Panc1 (cell line): ENCODE results near the gene AKT1S1. TPM values are rescaled to one million over a fixed set of nuclear protein-coding genes. Genes with fewer than 3 reads are reported as not detected.

Source experiments
- ATAC-seq: fragments of 200-7000 bp; cut with Tn5 transposase; 2 replicates; pipeline ENCODE4 v1.9.1; 2020; ENCODE audit warnings: mild to moderate bottlenecking, moderate library complexity
- BruUV-seq: library from RNA; stranded (reverse); fragments of 400-500 nt; replicated peaks from 2 replicates; lab custom pipeline; 2021; lab: Mats Ljungman, UMichigan
- CTCF ChIA-PET: fragments of 300-600 bp; sonication (Branson Sonifier 250); formaldehyde crosslinking; loops from one replicate; lab custom pipeline; 2022; ENCODE audit warnings: antibody characterized with exemption; lab: Charles Lee
- POLR2A ChIA-PET: fragments of 300-600 bp; sonication (Branson Sonifier 250); formaldehyde crosslinking; loops from one replicate; lab custom pipeline; 2022; ENCODE audit warnings: antibody characterized with exemption; lab: Charles Lee
- DNase-seq: peaks from one replicate; pipeline ENCODE4 v3.0.0-alpha.2; 2010; ENCODE audit warnings: low read depth, low spot score
- H3K27ac ChIP-seq: 2 replicates; pipeline ENCODE4 v1.5.1; 2011; ENCODE audit warnings: mild to moderate bottlenecking, low read length, inconsistent platforms
- H3K27me3 ChIP-seq: fragments of 200-500 bp; sonication (Bioruptor generic); 2 replicates; pipeline ENCODE4 v1.6.0; 2014; ENCODE audit warnings: low read length, inconsistent platforms; ENCODE audit not compliant: control insufficient read depth, insufficient read depth
- H3K36me3 ChIP-seq: fragments of 200-500 bp; sonication (Bioruptor generic); 2 replicates; pipeline ENCODE4 v1.5.1; 2014; ENCODE audit warnings: inconsistent platforms, mild to moderate bottlenecking, low read length, moderate library complexity; ENCODE audit not compliant: control insufficient read depth, insufficient read depth
- H3K4me1 ChIP-seq: 2 replicates; pipeline ENCODE4 v1.5.1; 2011; ENCODE audit warnings: inconsistent platforms, mild to moderate bottlenecking, low read length, moderate library complexity; ENCODE audit not compliant: control insufficient read depth, insufficient read depth
- H3K4me3 ChIP-seq, 2 experiments: 2 replicates each; pipeline ENCODE4 v1.5.1; 2011 to 2012; ENCODE audit warnings: low read depth in 2 of 2, low read length in 2 of 2, mild to moderate bottlenecking in 2 of 2, inconsistent platforms in 1 of 2, moderate library complexity in 1 of 2
- H3K9me3 ChIP-seq: fragments of 200-500 bp; sonication (Bioruptor generic); 2 replicates; pipeline ENCODE4 v1.5.1; 2014; ENCODE audit warnings: low read depth, mild to moderate bottlenecking, inconsistent platforms, low read length, moderate library complexity; ENCODE audit not compliant: control insufficient read depth, insufficient read depth
- CTCF ChIP-seq: fragments of 450-650 bp; IDR thresholded peaks from 2 replicates; pipeline ENCODE4 v1.5.1; 2017; ENCODE audit warnings: mild to moderate bottlenecking
- POLR2AphosphoS5 ChIP-seq: IDR thresholded peaks from 2 replicates; pipeline ENCODE4 v1.6.1; 2012; ENCODE audit warnings: mild to moderate bottlenecking, low read depth, low read length, moderate library complexity
- REST ChIP-seq, 2 experiments: IDR thresholded peaks; 2 replicates each; pipeline ENCODE4 v1.6.1; 2011 to 2012; ENCODE audit warnings: low read depth in 2 of 2, control low read depth in 1 of 2, low read length in 1 of 2, mild to moderate bottlenecking in 1 of 2, moderate library complexity in 1 of 2; ENCODE audit not compliant: insufficient read depth in 1 of 2
- SIN3A ChIP-seq: IDR thresholded peaks from 2 replicates; pipeline ENCODE4 v1.6.1; 2012; ENCODE audit warnings: low read depth, mild to moderate bottlenecking, low read length, moderate library complexity, borderline replicate concordance; ENCODE audit not compliant: insufficient read depth
- TCF7L2 ChIP-seq: IDR thresholded peaks from 2 replicates; pipeline ENCODE4 v1.6.1; 2011; ENCODE audit warnings: mild to moderate bottlenecking, low read depth, low read length, inconsistent platforms
- in situ Hi-C: cut with HindIII; loops from 2 replicates; pipeline ENCODE4 v1.10.0; 2016; ENCODE audit warnings: low sequenced_read_pairs, low pct_unique_long_range_greater_than_20kb
- intact Hi-C: fragments of 100-400 bp; cut with micrococcal nuclease; formaldehyde crosslinking; loops from one replicate; pipeline ENCODE4 v1.10.0; 2022; ENCODE audit not compliant: unreplicated experiment
- total RNA-seq: library from RNA; stranded (reverse); gene quantifications from one replicate; pipeline ENCODE4 v1.2.1, GENCODE V29; 2021; ENCODE audit not compliant: unreplicated experiment

AKT1S1 gene
- total RNA-seq, 1 experiment from 2014 or later = 92.8 TPM

- ChIA-PET CTCF (no interaction called here), POLR2A (no interaction called here)
- DNase-seq = no peak
- Histone ChIP-seq H3K9me3 (no peaks in the 10 kb centered on the region), H3K4me3 (no peak overlapping the region), H3K27ac (no peak overlapping the region), H3K4me1 (no peaks in the 10 kb centered on the region), H3K27me3 (no peaks in the 10 kb centered on the region), H3K36me3 (no peaks in the 10 kb centered on the region)
- TF ChIP-seq REST (IDR thresholded peaks at IDR 0.05; ENCODE audit: insufficient read depth in 1 of 2, low read depth in 2 of 2, low read length in 1 of 2) (no peak), TCF7L2 (no peak), POLR2AphosphoS5 (no peak), CTCF (no peak), SIN3A (no peak)
- in situ Hi-C loops = no loop called here
- no peak for ATAC-seq
- intact Hi-C loops = no loop called here
- BruUV-seq = no TSS peak
Measured at GRCh38 chr19:49889687-49890348, 12.7 kb upstream of the AKT1S1 start.

- no peak for DNase-seq
Measured at GRCh38 chr19:49889038-49889686, 12.0 kb upstream of the AKT1S1 start.

More at GRCh38 chr19:49889038-49889686, 12.0 kb upstream of the AKT1S1 start:
- in situ Hi-C loops (no loop called here), intact Hi-C loops (no loop called here)
- no TSS peak for BruUV-seq
- H3K36me3 ChIP-seq = no peaks in the 10 kb centered on the region
- no peak overlapping the region for H3K27ac ChIP-seq
- no peak overlapping the region for H3K4me3 ChIP-seq
- no peaks in the 10 kb centered on the region for H3K27me3 ChIP-seq
- no peak for ATAC-seq
- H3K4me1 ChIP-seq = no peaks in the 10 kb centered on the region
- ChIA-PET CTCF (no interaction called here), POLR2A (no interaction called here)
- H3K9me3 ChIP-seq = no peaks in the 10 kb centered on the region
- TF ChIP-seq POLR2AphosphoS5 = no peak
- no peak for TF ChIP-seq SIN3A
- TF ChIP-seq CTCF = no peak
- TF ChIP-seq TCF7L2 = no peak
- no peak for TF ChIP-seq REST (IDR thresholded peaks at IDR 0.05; ENCODE audit: insufficient read depth in 1 of 2, low read depth in 2 of 2, low read length in 1 of 2)
